SHP77 treated with DMSO at 0.1 percent for 48 hours (cell line): Measurements from ENCODE around the gene SLC39A11.

Experiments used
- DNase-seq: peaks from one replicate; lab custom pipeline; 2025; lab: John Stamatoyannopoulos, UW

The SLC39A11 gene

GRCh38 chr17:73042809-73043685 is 49.4 kb downstream of the SLC39A11 start:
- no peak for DNase-seq

- no peak for DNase-seq
Measured at GRCh38 chr17:73042225-73042624, 50.3 kb downstream of the SLC39A11 start.

- DNase-seq: no peak
Measured at GRCh38 chr17:73039282-73039681, 53.2 kb downstream of the SLC39A11 start.

- no peak for DNase-seq
Measured at GRCh38 chr17:73031472-73031871, 61.0 kb downstream of the SLC39A11 start.

GRCh38 chr17:73030995-73031394 is 61.5 kb downstream of the SLC39A11 start:
- DNase-seq: no peak

DNA sequence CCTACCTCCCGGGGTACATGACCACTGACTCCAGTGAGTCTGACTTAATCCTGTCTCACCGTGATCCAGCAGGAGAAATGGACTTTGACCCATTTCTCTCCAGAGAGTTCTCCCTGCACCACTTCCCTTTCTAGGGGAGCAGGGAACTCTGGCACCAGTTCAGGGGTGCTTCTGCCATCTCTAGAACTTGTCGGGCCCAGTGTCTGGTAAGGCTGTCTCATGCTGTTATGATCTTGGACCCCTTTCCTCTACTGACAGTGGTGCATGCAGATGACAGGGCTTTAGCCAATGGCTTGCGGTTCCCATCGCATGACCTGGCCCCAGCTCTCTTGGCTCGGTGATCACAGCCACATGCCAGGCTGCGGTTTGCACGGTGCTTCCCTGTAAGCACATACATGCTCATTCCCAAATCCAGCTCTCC is 62.0 kb downstream of the SLC39A11 start:
- DNase-seq: no peak

DNA sequence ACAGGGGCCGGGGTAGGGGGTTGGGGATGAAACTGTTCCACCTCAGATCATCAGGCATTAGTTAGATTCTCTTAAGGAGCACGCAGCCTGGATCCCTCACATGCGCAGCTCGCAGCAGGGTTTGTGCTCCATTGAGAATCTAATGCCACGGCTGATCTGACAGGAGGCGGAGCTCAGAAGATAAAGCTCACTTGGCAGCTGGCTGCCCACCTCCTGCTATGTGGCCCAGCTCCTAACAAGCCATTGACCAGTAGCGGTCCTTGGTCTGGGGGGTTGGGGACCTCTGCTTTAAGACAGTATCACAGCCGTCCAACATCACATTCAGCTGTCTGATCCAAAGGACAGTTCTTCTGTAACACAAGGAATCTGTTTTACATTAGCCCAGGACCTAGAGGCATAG is 62.5 kb downstream of the SLC39A11 start:
- DNase-seq: no peak

DNA sequence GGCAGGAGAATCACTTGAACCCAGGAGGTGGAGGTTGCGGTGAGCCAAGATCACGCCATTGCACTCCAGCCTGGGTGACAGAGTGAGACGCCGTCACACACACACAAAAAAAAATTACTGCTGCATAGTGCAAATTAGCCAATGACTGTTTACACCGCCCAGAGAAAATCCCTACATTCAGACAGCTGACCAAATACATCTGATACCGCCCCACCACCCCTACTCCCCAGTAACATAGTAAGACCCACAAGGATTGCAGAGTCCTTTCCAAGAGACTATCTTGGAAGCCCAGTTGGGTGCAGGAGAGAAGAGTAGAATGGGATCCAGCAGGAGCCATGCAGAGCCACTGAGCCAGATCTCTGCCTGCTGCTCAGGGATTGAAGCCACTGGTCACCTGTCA is 63.5 kb downstream of the SLC39A11 start:
- no peak for DNase-seq

GRCh38 chr17:73028299-73028755 is 64.2 kb downstream of the SLC39A11 start:
- DNase-seq: no peak

DNA sequence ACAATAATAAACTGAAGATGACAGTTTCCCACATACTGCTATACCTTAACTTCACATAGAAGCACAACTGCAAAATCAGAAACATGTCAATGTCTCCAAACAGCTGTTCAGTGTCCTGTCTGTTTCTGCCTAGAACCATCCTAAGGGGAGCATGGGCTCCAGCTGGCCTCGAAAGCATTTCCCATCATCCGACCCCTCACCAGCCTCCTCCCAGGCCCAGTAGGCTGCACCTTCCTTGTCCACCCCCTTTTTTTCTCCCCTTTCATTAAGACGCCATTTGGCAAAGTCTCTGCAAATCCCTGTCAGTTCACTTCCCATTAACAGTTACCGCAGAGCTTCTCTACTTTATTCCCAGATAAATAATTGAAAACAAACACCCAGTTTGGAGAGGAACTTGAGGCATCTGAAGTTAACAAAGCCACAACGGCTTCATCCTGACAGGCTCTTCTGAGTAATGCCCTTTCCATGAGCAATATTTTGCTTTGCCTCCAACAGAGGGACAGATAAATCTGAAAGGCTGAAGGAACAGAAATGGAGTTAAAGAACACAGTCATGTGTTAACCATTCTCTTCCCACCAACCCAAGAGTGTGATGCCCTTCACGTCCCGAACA is 65.3 kb downstream of the SLC39A11 start:
- DNase-seq: no peak

GRCh38 chr17:73025041-73025560 is 67.4 kb downstream of the SLC39A11 start:
- no peak for DNase-seq

- no peak for DNase-seq
Measured at GRCh38 chr17:73023759-73024158, 68.7 kb downstream of the SLC39A11 start.

DNA sequence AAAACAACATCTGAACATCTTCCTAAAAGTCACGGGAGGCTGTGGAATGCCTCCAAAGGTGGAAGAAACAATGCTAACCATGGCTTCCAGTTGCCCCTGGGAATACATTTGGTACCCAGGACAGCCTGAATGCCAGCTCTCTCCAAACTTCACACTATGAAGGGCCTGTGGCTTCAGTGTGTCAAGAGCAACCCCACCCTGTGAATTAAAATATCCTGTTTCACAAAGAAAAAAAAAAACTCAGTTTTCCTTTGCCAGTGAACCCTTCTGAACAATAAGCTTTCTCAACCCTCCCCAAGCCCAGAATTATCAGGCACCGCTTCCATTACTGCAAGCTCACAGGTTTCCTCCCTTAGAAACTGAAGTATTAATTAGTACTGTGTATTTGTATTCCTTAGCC is 69.8 kb downstream of the SLC39A11 start:
- DNase-seq: no peak

GRCh38 chr17:73021771-73022170 is 70.7 kb downstream of the SLC39A11 start:
- no peak for DNase-seq

GRCh38 chr17:73020110-73020509 is 72.4 kb downstream of the SLC39A11 start:
- DNase-seq: no peak

GRCh38 chr17:73018599-73018998 is 73.9 kb downstream of the SLC39A11 start:
- DNase-seq: no peak

DNA sequence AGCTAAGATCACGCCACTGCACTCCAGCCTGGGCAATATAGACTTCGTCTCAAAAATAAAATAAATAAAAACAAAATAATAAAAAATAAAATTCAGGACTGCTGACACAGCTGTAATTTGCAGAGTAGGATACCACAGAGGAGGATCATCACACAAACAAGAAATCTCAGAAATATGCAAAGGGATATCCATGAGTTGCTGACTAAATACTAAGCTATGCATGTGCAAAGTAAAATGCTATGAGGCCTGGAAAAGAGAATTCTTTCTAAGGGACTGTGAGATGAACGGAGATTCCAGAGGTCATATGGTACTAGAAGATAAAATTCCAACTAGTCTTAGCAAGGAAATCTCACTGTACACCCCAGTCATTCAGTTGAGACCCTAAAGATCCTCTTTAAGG is 74.8 kb downstream of the SLC39A11 start:
- no peak for DNase-seq

DNA sequence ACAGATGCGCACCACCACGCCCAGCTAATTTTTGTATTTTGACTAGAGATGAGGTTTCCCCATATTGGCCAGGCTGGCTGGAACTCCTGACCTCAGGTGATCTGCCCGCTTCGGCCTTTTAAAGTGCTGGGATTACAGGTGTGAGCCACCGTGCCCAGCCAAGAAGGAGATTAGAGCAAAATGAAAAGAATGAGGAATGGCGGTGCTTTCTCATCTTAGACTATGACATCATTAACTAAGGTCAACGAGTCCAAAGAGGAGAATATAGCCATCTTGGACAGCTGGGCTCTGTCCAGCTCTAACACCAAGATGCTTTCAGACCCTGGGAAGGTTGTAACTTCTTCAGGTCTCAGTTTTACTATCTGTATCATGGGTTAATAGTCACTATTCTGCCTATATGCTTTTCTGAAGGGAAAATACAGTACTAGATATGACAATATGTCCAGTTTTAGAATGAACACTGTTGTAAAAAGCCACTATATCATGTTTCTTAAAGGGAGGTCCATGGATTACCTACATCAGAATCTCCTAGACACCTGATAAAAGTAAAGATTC is 76.7 kb downstream of the SLC39A11 start:
- DNase-seq: no peak

GRCh38 chr17:73013816-73014663 is 78.4 kb downstream of the SLC39A11 start:
- DNase-seq: no peak

DNA sequence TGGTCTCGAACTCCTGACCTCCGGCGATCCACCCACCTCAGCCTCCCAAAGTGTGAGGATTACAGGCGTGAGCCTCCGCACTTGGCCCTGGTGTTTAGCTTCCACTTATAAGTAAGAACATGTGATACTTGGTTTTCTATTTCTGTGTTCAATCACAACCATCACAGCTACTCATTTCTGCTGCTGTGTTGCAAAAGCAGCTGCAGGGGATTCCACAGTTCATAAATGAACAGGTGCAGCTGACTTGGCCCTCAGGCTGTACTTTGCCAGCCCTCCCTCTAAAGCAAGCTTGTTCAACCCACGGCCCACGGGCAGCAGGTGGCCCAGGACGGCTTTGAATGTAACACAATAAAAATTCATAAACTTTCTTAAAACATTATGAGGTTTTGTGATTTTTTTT is 79.2 kb downstream of the SLC39A11 start:
- DNase-seq: no peak

- no peak for DNase-seq
Measured at GRCh38 chr17:73011016-73011486, 81.4 kb downstream of the SLC39A11 start.

DNA sequence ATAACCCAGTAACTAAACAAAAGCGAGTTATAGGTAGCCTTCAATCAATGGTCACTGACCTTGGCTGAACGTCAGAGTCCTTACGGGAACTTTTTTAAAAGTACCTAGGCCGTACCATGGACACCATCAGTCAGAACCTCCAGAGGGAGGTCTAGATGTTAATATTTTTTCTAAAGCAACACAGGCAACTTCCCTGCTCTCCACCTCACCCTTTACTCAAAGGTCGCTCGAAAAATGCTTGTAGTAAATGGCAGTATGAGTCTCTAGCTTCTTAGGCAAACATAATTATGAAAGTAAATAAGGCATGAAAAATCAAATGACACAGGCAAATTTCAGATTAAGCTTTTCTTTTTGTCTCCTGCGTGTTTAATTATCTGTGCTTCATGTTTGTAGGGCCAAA is 82.1 kb downstream of the SLC39A11 start:
- DNase-seq: no peak
